Left kidney (tissue), 2 donors: ENCODE data around the gene FIS1. TPM values are rescaled to one million over a fixed set of nuclear protein-coding genes. Genes with fewer than 3 reads are reported as not detected.
"Not testable (repeated sequence)": the region's sequence is repeated elsewhere in the genome, so short reads cannot be mapped to it uniquely, and the experiment has no call there.

Experiments used
- DNase-seq: peaks from one replicate; pipeline ENCODE4 v3.0.0-alpha.2; 2013
- polyA plus RNA-seq: library from polyadenylated mRNA; unstranded; fragments of 120-200 nt; gene quantifications from one replicate; pipeline ENCODE4 v1.2.1, GENCODE V29; 2013; ENCODE audit not compliant: insufficient read length

Gene FIS1
- polyA plus RNA-seq, 1 donor: 130 TPM

- no peak for DNase-seq
These were observed 21.0 kb upstream of the FIS1 start for GRCh38 chr7:101265622-101266516.

DNA sequence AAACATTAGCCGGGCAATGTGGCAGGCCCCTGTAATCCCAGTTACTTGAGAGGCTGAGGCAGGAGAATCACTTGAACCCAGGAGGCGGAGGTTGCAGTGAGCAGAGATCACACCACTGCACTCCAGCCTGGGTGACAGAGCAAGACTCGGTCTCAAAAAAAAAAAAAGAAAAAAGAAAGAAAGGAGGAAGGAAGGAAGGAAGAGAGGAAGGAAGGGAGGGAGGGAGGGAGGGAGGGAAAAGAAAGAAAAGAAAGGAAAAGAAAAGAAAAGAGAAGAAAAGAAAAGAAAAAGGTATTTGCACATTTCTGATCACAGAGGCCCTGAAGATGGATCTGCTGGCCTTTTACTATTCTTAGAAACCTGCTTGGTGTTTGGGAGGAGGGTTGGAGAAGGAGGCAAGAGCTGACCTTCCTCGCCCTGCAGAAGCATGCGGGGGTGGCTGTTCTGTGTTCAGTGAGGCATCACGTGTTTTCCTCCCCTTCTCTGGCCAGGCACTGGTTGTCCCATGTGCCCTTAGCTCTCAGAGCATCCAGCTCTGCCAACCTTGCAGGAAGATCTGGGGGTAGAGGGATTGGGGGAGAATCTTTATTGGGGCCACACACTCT, 19.3 kb upstream of the FIS1 start:
- peak; percentile 60 for DNase-seq

- no peak for DNase-seq
These were observed 13.4 kb upstream of the FIS1 start for GRCh38 chr7:101258243-101258731.

DNA sequence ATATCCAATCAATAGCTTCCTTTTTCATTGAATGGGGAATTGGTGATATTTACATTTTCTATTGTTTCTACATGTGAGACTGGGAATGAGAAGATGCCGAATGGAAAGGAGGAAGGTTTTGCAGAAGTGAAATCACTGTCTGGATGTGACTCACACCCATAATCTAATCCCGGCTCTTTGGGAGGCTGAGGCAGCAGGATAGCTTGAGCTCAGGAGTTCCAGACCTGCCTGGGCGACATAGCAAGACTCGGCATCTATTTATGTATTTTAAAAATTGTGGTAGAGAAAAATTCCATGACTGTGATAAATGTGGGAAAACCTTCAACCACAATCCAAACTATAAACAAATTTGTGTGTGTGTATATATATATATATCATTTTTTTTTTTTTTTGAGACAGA, 10.9 kb upstream of the FIS1 start:
- DNase-seq: no peak

DNA sequence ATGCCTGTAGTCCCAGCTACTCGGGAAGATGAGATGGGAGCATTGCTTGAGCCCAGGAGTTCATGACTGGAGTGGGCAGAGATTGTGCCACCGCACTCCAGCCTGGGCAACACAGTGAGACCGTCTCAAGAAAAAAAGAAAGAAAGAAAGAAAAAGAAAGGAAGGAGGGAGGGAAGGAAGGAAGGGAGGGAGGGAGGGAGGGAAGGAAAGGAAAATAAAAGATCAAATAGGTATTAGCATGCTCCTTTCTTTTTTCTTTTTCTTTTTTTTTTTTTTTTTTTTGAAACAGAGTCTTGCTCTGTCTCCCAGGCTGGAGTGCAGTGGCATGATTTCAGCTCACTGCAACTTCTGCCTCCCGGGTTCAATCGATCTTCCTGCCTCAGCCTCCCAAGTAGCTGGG, 8.3 kb upstream of the FIS1 start:
- not testable (repeated sequence) for DNase-seq

GRCh38 chr7:101251871-101252659, 7.2 kb upstream of the FIS1 start:
- peak; percentile 98 for DNase-seq

DNA sequence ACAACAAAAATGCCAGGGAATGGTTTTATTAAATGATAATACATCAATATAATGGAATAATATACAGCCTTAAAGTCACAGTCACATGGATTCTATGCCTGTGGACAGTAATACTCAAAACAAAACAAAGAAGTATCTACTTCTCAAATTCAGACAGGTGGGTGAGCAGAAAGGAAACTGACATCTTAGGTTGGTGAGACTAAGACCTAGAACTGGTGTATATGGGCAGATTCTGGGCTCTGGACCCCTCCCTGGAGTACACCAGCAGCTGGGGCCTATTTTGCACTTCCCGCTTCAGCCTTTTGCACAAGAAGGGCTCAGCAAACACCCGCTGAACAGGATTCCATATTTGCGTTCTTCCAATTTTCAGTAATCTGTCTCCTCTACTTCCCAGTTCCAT, 5.4 kb upstream of the FIS1 start:
- no peak for DNase-seq

DNA sequence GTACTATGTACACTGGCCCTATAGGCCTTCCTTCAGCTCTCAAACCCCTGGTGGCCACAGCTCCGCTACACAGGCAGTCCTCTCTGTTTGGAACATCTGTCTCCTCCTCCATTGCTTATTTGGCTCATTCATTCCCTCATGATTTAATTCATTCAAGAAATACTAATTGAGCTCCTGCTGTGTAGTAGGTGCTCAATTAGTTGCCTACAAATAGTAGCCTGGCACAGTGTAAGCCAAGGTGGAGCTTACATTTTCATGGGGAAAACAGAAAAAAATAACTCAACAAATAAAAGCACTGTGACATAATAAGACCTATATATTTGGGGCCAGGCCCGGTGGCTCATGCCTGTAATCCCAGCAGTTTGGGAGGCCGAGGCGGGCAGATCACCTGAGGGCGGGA, 3.4 kb upstream of the FIS1 start:
- no peak for DNase-seq

DNA sequence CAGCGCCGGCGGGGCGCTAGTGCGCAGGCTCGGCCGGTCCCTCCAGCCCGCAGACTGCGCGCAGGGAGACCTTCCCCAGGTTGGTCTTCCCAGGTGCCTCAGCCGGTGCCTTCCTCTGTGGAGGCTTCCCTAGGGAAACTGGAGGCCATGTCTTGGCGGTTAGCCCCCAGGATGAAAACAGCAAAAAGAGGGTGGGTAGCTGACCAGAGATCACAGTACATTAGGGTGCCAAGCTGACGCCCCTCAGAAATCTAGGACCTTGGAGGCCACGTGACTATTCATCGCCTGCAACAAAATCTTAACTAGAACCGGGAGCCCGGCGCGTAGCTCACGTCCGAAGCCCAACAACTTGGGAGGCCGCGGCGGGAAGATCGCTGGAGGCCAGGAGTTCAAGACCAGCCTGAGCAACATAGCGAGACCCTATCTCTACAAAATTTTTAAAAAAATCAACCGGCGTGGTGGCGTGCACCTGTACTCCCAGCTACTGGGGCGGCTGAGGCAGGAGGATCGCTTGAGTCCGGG, 327 bp upstream of the FIS1 start:
- no peak for DNase-seq

- no peak for DNase-seq
These were observed 1.1 kb downstream of the FIS1 start for GRCh38 chr7:101243646-101244374.

DNA sequence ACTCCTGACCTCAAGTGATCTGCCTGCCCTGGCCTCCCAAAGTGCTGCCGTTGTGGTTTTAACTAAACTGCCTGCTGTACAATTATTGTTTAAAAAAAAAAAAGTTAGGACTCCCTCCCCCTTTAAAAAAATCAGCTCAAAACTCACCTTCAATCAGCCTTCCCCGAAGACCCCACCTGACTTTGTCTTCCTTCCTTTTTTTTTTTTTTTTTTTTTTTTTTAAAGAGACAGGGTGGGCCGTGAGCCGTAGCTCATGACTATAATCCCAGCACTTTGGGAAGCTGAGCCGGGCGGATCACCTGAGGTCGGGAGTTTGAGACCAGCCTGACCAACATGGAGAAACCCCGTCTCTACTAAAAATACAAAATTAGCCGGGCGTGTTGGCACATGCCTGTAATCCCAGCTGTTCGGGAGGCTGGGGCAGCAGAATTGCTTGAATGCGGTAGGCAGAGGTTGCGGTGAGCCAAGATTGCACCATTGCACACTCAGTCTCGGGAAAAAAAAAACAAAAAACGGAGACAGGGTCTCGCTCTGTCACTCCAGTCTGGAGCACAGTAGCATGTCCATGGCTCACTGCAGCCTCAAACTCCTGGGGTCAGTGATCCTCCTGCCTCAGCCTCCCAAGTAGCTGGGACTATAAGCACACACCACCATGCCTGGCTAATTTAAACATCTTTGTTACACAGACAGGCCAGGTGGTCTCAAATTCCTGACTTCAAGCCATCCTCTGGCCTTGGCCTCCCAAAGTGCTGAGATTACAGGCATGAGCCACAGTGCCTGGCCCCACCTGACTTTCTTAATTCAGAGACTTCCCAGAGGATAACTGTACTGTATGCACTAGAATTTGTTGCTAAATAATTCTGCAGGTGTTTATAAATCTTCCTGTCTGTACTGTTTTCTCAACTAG, 3.2 kb downstream of the FIS1 start:
- DNase-seq: no peak

- DNase-seq: no peak
These were observed 3.9 kb downstream of the FIS1 start for GRCh38 chr7:101241015-101241363.

GRCh38 chr7:101240226-101241014, 4.5 kb downstream of the FIS1 start:
- DNase-seq: no peak

DNA sequence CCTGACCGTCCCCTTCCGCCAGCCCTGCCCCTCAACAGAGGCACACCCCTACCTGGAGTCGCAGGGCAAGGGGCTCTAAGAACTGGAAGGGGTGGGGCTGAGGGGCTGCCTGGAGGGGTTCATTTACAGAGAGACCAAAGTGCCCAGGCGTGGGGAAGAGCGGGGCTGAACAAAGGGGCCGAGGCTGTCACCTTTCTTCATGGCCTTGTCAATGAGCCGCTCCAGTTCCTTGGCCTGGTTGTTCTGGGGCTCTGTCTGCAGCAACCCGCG, 5.0 kb downstream of the FIS1 start:
- no peak for DNase-seq

- no peak for DNase-seq
These were observed 5.5 kb downstream of the FIS1 start for GRCh38 chr7:101239191-101239950.

DNA sequence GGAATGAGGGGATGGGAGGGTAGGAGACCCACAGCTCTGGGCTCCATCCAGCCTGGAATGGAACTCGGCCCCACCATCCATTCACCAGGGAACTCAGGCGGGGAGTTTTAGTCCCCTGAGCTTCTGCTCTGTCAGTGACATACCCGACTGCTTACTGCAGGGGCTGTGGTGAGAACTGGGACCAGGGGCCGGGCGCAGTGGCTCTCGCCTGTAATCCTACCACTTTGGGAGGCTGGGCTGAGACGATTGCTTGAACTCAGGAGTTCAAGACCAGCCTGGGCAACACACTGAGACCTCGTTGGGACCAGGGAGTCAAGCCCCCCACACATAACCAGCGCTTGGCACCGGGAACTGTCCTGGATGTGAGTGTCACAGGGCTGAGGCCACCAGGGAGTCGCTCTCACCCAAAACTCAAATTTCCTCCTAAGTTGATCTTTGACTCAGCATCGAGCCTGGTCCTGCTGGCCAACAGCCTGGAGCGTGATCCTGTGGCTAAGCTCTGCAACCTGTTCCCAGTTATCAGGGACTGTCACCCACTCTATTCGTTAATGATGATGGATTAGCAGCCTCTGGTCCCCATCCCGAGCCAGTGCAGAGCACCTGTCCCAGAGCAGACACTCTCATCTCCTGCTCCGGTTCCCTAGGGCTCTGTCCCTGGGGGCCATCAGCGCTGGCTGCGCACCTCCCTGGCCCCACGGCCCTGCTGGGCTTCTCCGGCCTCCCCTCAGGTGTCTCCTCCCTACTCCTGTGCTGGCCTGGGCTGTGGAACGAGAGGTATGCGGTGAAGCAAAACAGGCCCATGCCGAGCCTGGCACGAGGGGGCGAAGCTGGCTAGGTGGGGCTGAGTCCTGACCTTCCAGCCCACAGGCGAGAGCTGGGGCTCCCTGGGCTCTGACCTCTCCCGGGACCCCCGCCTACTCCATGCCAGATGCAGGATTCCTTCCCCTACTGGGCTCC, 6.4 kb downstream of the FIS1 start:
- DNase-seq: no peak

DNA sequence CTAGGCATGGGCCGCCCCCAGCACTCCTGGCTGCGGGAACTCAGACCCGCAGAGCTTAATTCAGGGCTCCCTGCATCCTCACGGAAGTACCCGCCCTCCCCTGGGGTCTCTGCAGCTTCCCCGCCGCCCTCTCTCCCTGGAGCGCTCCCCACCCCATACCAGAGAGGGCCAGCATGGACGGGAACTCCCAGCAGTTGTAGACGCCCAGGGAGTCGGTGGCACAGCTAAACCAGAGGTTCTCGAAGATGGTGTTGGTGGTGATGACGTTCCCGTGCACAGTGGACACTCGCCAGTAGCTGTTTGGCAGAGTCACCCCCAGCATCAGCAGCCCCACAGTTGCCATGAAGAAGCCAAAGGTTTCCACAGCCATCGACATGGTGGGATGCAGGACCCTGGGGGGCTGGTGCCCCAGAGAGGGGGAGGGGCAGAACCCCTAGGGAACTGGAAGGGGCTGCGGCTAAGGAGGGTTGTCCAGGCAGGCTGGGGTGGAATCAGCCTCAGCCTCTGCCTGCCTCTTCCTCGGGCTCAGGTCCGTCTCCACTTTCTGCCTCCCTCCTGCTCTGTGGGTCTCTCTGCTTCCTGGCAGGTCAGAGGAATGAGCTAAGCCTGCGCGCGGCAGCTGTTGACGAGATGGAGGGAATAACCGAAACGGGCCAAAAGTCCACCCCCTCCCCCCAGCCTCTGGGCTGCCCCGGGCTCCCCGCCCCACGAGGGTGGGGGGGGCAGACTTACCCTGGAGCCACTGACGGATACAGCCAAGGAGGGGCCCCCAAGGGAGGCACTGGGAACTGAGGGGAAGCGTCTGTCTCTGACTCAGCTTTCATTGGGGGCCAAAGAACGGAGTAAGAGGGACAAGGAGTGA, 7.4 kb downstream of the FIS1 start, which contains the start of gene CLDN15:
TSS of gene CLDN15 (minus strand) at position 597 of the 862 bp plus-strand sequence. CDS start at position 376, 221 bp downstream.
- no peak for DNase-seq
